HG03025 (cell line): ENCODE results near the gene RIMS1.

Experiments
- ATAC-seq: cut with Tn5 transposase; IDR thresholded peaks from one replicate; pipeline ENCODE4 v1.9.1; 2021; ENCODE audit warnings: mild to moderate bottlenecking, moderate library complexity; ENCODE audit not compliant: unreplicated experiment, low FRiP score

Gene RIMS1

GRCh38 chr6:72446430-72446829 lies 560.1 kb downstream of the RIMS1 start:
- ATAC-seq, result no peak
